ENCODE data around the gene LSM11.

LSM11 gene

DNA sequence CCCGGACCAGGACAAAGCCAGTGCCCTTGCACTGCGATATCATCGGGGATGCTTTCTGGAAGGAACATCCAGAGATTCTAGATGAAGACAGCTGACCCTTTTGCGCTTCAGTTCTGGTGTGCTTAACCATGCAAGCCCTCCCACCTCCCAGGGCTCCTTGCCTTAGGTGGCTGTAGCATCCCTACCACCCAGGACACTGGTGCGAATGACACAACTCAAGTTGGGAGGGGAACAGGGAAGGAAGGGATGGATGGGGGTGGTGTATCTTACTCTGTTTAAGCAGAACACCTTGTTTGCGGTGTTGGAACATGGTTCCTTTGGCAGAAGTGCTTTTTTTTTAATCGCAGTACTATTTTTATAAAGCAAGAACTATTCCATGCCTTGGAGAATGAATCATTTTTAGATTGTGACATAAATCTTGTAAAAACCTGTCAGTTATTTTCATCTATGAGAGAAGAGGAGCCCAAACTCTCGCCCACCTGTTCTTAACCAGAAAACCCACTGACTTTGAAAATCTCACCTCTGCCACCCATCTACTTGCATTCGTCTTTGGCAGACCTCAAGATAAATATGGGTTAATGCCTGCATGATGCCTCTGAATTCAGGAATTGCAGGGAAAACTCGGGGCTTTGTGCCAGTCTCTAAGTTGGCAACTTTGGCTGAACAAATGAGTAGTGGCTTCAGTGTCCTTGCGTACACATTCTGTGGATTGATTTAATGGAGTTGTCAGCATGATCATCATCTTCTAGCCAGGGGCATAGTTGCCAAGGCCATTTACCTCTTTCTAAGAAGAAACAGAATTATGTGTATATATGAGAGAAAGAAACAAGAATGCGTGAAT lies 3.9 kb upstream of the LSM11 start:
- FAIRE-seq (no peak), DNase-seq (ENCODE audit: insufficient read length, low spot score) (no peak)
- no peak for TF ChIP-seq CTCF (IDR thresholded peaks at IDR 0.05; ENCODE audit: insufficient read depth, missing control alignments)

DNA sequence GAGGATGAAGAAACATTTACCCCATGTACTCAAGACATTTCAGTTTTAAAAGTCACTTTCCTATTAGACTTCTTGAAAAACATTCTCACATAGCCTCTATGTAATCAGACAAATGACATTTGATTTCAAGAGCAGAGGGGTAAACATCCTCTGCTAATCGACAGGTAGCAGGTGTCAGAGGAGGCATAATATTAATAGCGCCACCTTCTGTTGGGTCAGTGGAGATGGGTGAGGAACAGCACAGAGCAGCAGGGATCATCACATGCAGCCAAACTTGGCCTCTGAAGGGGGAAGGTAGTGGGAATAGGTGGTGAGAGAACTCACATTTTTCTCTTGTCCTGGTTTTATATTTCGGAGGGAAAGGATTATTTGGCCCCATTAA lies 3.3 kb upstream of the LSM11 start:
- peak; percentile 24 for DNase-seq (ENCODE audit: insufficient read length, low spot score)
- peak; percentile 29 for TF ChIP-seq CTCF (IDR thresholded peaks at IDR 0.05; ENCODE audit: insufficient read depth, missing control alignments)
- no peak for FAIRE-seq

DNA sequence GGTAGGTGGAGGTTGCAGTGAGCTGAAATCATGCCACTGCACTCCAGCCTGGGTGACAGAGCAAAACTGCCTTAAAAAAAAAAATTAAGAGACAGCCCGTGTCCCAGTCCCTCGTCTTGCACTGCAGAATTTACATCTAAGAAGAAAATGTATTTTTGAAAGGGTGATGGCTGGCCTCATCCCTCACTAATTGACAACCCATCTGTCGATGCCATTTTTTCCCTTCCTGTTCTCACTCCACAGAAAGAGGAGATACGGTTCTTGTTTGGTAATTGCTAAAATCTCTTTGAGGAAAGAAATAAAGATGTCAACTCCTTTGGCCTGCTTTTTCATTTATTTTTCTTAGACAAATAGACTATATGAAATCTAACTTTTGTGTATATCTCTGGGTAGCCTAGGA lies 2.4 kb upstream of the LSM11 start:
- DNase-seq (ENCODE audit: insufficient read length, low spot score), result no peak
- no peak for FAIRE-seq
- TF ChIP-seq CTCF (IDR thresholded peaks at IDR 0.05; ENCODE audit: insufficient read depth, missing control alignments), result no peak

DNA sequence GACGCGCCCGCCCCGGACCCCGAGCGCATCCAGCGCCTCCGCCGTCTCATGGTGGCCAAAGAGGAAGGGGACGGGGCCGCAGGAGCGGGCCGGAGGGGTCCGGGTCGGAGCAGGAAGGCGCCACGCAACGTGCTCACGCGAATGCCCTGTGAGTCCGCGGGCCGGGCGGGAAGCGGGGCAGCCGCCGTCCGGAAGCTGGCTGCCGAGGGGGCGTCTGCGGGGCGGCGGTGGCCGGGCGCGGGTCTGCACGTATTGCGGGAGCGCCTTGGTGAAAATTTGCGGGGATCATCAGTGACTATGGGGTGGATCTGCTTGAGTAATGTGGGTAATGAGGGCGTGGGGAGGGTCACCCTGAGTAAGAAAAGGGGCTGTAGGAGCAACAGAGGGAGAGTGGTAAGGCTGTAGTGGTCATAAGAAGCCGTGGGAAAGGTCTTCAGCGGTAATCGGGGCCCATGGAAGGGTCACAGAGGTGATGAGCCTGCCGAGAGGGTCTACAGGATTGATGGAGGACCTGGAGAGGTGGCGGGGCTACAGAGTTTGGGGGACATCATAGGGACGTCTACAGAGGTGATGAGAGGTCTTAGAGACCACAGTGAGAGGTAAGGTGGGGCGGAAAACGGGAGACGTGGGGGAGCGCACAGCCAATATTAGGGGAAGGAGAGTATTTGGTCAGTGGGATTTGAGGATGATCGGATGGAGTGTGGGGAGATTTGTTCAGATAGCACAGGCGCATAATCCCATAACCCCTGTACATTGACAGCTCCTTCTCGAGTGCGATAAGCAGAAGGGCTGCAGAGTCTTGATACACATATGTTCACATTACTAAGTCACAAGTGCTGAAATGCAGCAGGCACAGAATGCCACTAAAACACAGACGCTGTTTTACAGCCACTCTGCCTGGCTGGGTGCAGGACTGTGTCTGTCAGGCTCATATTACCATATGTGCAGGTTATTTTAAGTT lies 819 bp downstream of the LSM11 start:
- FAIRE-seq, result no peak
- no peak for TF ChIP-seq CTCF (IDR thresholded peaks at IDR 0.05; ENCODE audit: insufficient read depth, missing control alignments)
- DNase-seq (ENCODE audit: insufficient read length, low spot score), result peak; percentile 40

GRCh38 chr5:157745041-157745456 lies 1.5 kb downstream of the LSM11 start:
- FAIRE-seq (no peak), DNase-seq (ENCODE audit: insufficient read length, low spot score) (no peak)
- TF ChIP-seq CTCF (IDR thresholded peaks at IDR 0.05; ENCODE audit: insufficient read depth, missing control alignments), result no peak

DNA sequence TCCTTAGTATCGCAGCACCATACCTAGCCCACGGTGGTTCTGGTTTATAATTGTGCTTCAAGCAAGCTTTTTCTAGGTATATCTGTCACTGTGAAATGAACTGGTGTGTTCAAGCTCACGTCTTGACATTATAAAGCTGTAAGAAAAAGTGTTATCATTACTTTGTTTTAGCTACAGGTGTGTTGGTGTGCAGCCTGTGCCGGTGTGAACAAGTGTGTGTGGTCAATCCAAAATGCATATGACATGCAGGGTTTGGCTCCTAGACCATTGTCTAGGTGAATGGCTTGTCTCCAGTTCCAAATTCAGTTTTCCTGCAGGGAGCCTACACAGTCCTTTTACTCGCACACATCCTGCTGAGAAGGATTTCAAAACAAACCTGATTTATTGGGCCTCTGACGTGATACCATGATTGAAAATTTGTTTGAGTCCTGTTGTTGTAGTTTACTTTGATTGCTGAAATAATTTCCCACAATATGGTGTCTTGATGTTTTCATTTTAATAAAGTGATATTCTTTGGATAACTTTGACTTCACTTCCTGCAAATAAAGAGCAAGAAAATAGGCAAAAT lies 3.7 kb downstream of the LSM11 start:
- DNase-seq (ENCODE audit: insufficient read length, low spot score), result no peak
- no peak for FAIRE-seq
- no peak for TF ChIP-seq CTCF (IDR thresholded peaks at IDR 0.05; ENCODE audit: insufficient read depth, missing control alignments)

Measured in D721Med (cell line).